H9 (cell line): ENCODE data around the gene PNPLA6. TPM values are rescaled to one million over a fixed set of nuclear protein-coding genes. Genes with fewer than 3 reads are reported as not detected.

Experiments
- DNase-seq: peaks from one replicate; pipeline ENCODE4 v3.0.0-alpha.2; 2017
- H2AFZ ChIP-seq: one replicate; pipeline ENCODE4 v1.6.1; 2013; ENCODE audit warnings: mild to moderate bottlenecking, low read length, control low read depth, moderate library complexity
- H2AK5ac ChIP-seq: 2 replicates; pipeline ENCODE4 v1.6.1; 2013; ENCODE audit warnings: low read length, control low read depth, mixed read lengths; ENCODE audit not compliant: insufficient read length
- H2BK120ac ChIP-seq: one replicate; pipeline ENCODE4 v1.6.1; 2013; ENCODE audit warnings: low read depth, mild to moderate bottlenecking, low read length, control low read depth, inconsistent platforms; ENCODE audit not compliant: poor library complexity, severe bottlenecking
- H2BK12ac ChIP-seq: 2 replicates; pipeline ENCODE4 v1.6.1; 2013; ENCODE audit warnings: low read length, control low read depth, mixed read lengths, low read depth; ENCODE audit not compliant: insufficient read length
- H2BK15ac ChIP-seq: 2 replicates; pipeline ENCODE4 v1.6.1; 2013; ENCODE audit warnings: low read depth, low read length, control low read depth
- H2BK20ac ChIP-seq: one replicate; pipeline ENCODE4 v1.6.1; 2013; ENCODE audit warnings: low read depth, mild to moderate bottlenecking, low read length, control low read depth, inconsistent platforms; ENCODE audit not compliant: poor library complexity, severe bottlenecking
- H2BK5ac ChIP-seq: 2 replicates; pipeline ENCODE4 v1.6.1; 2013; ENCODE audit warnings: low read length, control low read depth, mixed read lengths; ENCODE audit not compliant: insufficient read length
- H3K14ac ChIP-seq: 2 replicates; pipeline ENCODE4 v1.6.1; 2013; ENCODE audit warnings: low read length, control low read depth; ENCODE audit not compliant: insufficient read depth
- H3K18ac ChIP-seq: 2 replicates; pipeline ENCODE4 v1.6.1; 2013; ENCODE audit warnings: low read depth, mild to moderate bottlenecking, mixed read lengths, low read length, control low read depth; ENCODE audit not compliant: insufficient read length
- H3K23ac ChIP-seq: 2 replicates; pipeline ENCODE4 v1.6.1; 2013; ENCODE audit warnings: low read length, control low read depth, mixed read lengths, low read depth; ENCODE audit not compliant: insufficient read length
- H3K23me2 ChIP-seq: 2 replicates; pipeline ENCODE4 v1.6.1; 2013; ENCODE audit warnings: low read depth, mild to moderate bottlenecking, mixed read lengths, low read length, control low read depth; ENCODE audit not compliant: insufficient read length, poor library complexity, severe bottlenecking
- H3K27ac ChIP-seq: 2 replicates; pipeline ENCODE4 v1.5.1; 2013; ENCODE audit warnings: low read length, control low read depth, mixed read lengths, low read depth; ENCODE audit not compliant: insufficient read length
- H3K27me3 ChIP-seq: 2 replicates; pipeline ENCODE4 v1.6.1; 2013; ENCODE audit warnings: low read length, control low read depth, inconsistent platforms; ENCODE audit not compliant: insufficient read depth
- H3K4ac ChIP-seq: 2 replicates; pipeline ENCODE4 v1.6.1; 2013; ENCODE audit warnings: low read depth, mild to moderate bottlenecking, control low read depth, inconsistent platforms, low read length, moderate library complexity
- H3K4me1 ChIP-seq: 2 replicates; pipeline ENCODE4 v1.6.1; 2013; ENCODE audit warnings: low read length, control low read depth, inconsistent platforms; ENCODE audit not compliant: insufficient read depth
- H3K4me2 ChIP-seq: 2 replicates; pipeline ENCODE4 v1.6.1; 2013; ENCODE audit warnings: low read length, control low read depth, mixed read lengths; ENCODE audit not compliant: insufficient read length, insufficient read depth
- H3K56ac ChIP-seq: 2 replicates; pipeline ENCODE4 v1.6.1; 2013; ENCODE audit warnings: low read depth, mild to moderate bottlenecking, mixed read lengths, low read length, control low read depth; ENCODE audit not compliant: insufficient read length
- H3K79me1 ChIP-seq: 2 replicates; pipeline ENCODE4 v1.6.1; 2013; ENCODE audit warnings: low read depth, mild to moderate bottlenecking, moderate library complexity, low read length, control low read depth, inconsistent platforms; ENCODE audit not compliant: insufficient read depth, poor library complexity, severe bottlenecking
- H3K79me2 ChIP-seq: 2 replicates; pipeline ENCODE4 v1.6.1; 2013; ENCODE audit warnings: low read length, control low read depth, inconsistent platforms; ENCODE audit not compliant: insufficient read depth
- H3K9ac ChIP-seq: 2 replicates; pipeline ENCODE4 v1.6.1; 2013; ENCODE audit warnings: low read length, control low read depth, mixed read lengths; ENCODE audit not compliant: insufficient read length; ENCODE audit errors: extremely low read depth
- H3K9me3 ChIP-seq: one replicate; pipeline ENCODE4 v1.6.1; 2013; ENCODE audit warnings: low read depth, low read length, inconsistent platforms; ENCODE audit not compliant: control insufficient read depth
- H3T11ph ChIP-seq: one replicate; pipeline ENCODE4 v1.6.1; 2013; ENCODE audit warnings: mild to moderate bottlenecking, low read length, control low read depth, inconsistent platforms
- H4K20me1 ChIP-seq: one replicate; pipeline ENCODE4 v1.6.1; 2013; ENCODE audit not compliant: control insufficient read depth, insufficient read length, insufficient read depth
- H4K5ac ChIP-seq: 2 replicates; pipeline ENCODE4 v1.6.1; 2013; ENCODE audit warnings: low read depth, mild to moderate bottlenecking, mixed read lengths, low read length, control low read depth; ENCODE audit not compliant: insufficient read length
- H4K8ac ChIP-seq: replicated peaks from 2 replicates; pipeline ENCODE4 v1.6.1; 2013; ENCODE audit warnings: low read length, control low read depth, mixed read lengths, low read depth; ENCODE audit not compliant: insufficient read length
- H4K91ac ChIP-seq: 2 replicates; pipeline ENCODE4 v1.6.1; 2013; ENCODE audit warnings: low read depth, mild to moderate bottlenecking, moderate library complexity, mixed read lengths, low read length, control low read depth; ENCODE audit not compliant: insufficient read length
- H3K27ac Mint-ChIP-seq, 3 experiments: 2 replicates in 2 of 3; 3 replicates in 1 of 3; pipeline ENCODE4 v1.8.0; 2020 to 2021; ENCODE audit warnings: mixed read lengths in 3 of 3, mild to moderate bottlenecking in 1 of 3, moderate library complexity in 1 of 3
- H3K27me3 Mint-ChIP-seq: 2 replicates; pipeline ENCODE4 v1.8.0; 2021; ENCODE audit warnings: low read depth, mild to moderate bottlenecking, moderate library complexity, mixed read lengths
- H3K36me3 Mint-ChIP-seq, 3 experiments: 2 replicates in 2 of 3; 3 replicates in 1 of 3; pipeline ENCODE4 v1.8.0; 2020 to 2021; ENCODE audit warnings: low read depth in 3 of 3, mixed read lengths in 3 of 3; ENCODE audit not compliant: insufficient read depth in 1 of 3
- H3K4me1 Mint-ChIP-seq, 2 experiments: 2 replicates each; pipeline ENCODE4 v1.8.0; 2020; ENCODE audit warnings: mixed read lengths in 2 of 2
- H3K4me3 Mint-ChIP-seq, 2 experiments: 2 replicates in 1 of 2; 3 replicates in 1 of 2; pipeline ENCODE4 v1.8.0; 2020 to 2021; ENCODE audit warnings: mild to moderate bottlenecking in 2 of 2, mixed read lengths in 2 of 2, moderate library complexity in 1 of 2
- H3K9me3 Mint-ChIP-seq, 2 experiments: 2 replicates in 1 of 2; 3 replicates in 1 of 2; pipeline ENCODE4 v1.8.0; 2020; ENCODE audit warnings: mild to moderate bottlenecking in 2 of 2, mixed read lengths in 2 of 2, moderate library complexity in 1 of 2
- CTCF ChIP-seq: fragments of 200-600 bp; sonication (generic); conservative IDR thresholded peaks from 3 replicates; pipeline ENCODE4 v1.8.0; 2021; ENCODE audit warnings: antibody characterized with exemption, mild to moderate bottlenecking
- WGBS: extraction: QIAGEN DNeasy Blood & Tissue Kit; methylation state at CpG from one replicate; pipeline ENCODE4 v1.1.7; 2013; ENCODE audit warnings: missing lambda C conversion rate, low lambda C conversion rate, mixed read lengths; ENCODE audit not compliant: insufficient read length; ENCODE audit errors: extremely low coverage; 5-methylcytosine and 5-hydroxymethylcytosine counted together
- total RNA-seq: library from RNA; stranded (reverse); gene quantifications from 2 replicates; pipeline ENCODE4 v1.2.1, GENCODE V29; 2021

The PNPLA6 gene
- total RNA-seq, 1 experiment from 2014 or later = 130 TPM

- Histone ChIP-seq H3K9me3 (no peaks in the 10 kb centered on the region), H3K23me2 (peaks cover 7% of the 10 kb centered on the region), H3K27ac (no peak overlapping the region), H2BK12ac (no peak overlapping the region), H2BK120ac (no peak overlapping the region), H3K18ac (no peak overlapping the region), H4K20me1 (no peaks in the 10 kb centered on the region), H3K23ac (no peak overlapping the region), H3K56ac (no peak overlapping the region), H3K27me3 (peaks cover 3% of the 10 kb centered on the region; the same call in 1 of the 2 replicates), H3K79me1 (no peaks in the 10 kb centered on the region), H3K4ac (no peak overlapping the region), H2AK5ac (no peak overlapping the region), H3K9ac (no peak overlapping the region), H3K4me1 (no peaks in the 10 kb centered on the region; the same call in 1 of the 2 replicates), H3K14ac (no peak overlapping the region), H3T11ph (no peak overlapping the region), H2BK20ac (no peak overlapping the region), H3K4me2 (peak overlapping the region; percentile 15), H2BK5ac (no peak overlapping the region), H2BK15ac (no peak overlapping the region; the same call in 1 of the 2 replicates), H4K8ac (no peak overlapping the region), H2AFZ (no peak overlapping the region), H4K91ac (no peak overlapping the region), H4K5ac (no peak overlapping the region), H3K79me2 (no peaks in the 10 kb centered on the region)
- peaks cover 11 to 17% of the 10 kb centered on the region in 2 experiments for H3K4me1 Mint-ChIP-seq
- peak; percentile 89 for DNase-seq
- WGBS = no CpG with 5 or more reads among the region's 93 CpGs
- no peak overlapping the region; a peak in 1 of 7 replicates for H3K27ac Mint-ChIP-seq
- H3K36me3 Mint-ChIP-seq = no peaks in the 10 kb centered on the region
- H3K9me3 Mint-ChIP-seq = peaks cover 0 to 3% of the 10 kb centered on the region in 2 experiments; a peak in 1 of 5 replicates
- peaks cover 74% of the 10 kb centered on the region for H3K27me3 Mint-ChIP-seq
- TF ChIP-seq CTCF = peak; percentile 40; the same call in 2 of the 3 replicates
- peak overlapping the region; percentile 59 to 80 for H3K4me3 Mint-ChIP-seq
These were observed 34.6 kb upstream of the PNPLA6 start for GRCh38 chr19:7500811-7501450.
